NCI-H1417 treated with DMSO at 0.1 percent for 48 hours (cell line): Measurements from ENCODE around the gene NXPE4.
"Not testable (repeated sequence)": the region's sequence is repeated elsewhere in the genome, so short reads cannot be mapped to it uniquely, and the experiment has no call there.

Source experiments
- DNase-seq: peaks from one replicate; lab custom pipeline; 2025; lab: John Stamatoyannopoulos, UW

Gene NXPE4

DNA sequence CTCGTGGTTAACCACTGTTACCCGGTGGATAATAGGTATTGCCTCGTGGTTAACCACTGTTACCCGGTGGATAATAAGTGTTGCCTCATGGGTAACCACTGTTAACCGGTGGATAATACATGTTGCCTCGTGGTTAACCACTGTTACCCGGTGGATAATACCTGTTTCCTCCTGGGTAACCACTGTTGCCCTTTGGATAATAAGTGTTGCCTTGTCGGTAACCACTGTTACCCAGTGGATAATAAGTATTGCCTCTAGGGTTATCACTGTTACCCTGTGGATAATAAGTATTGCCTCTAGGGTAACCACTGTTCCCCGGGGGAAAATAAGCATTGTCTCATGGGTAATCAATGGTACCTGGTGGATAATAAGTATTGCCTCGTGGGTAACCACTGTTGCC is 15.0 kb upstream of the NXPE4 start:
- DNase-seq, result no peak

GRCh38 chr11:114609429-114609828 is 13.8 kb upstream of the NXPE4 start:
- DNase-seq, result no peak

GRCh38 chr11:114608605-114609004 is 13.0 kb upstream of the NXPE4 start:
- not testable (repeated sequence) for DNase-seq

GRCh38 chr11:114607753-114608459 is 12.3 kb upstream of the NXPE4 start:
- DNase-seq, result no peak

GRCh38 chr11:114606802-114607075 is 11.2 kb upstream of the NXPE4 start:
- not testable (repeated sequence) for DNase-seq

GRCh38 chr11:114606003-114606801 is 10.6 kb upstream of the NXPE4 start:
- DNase-seq, result no peak

DNA sequence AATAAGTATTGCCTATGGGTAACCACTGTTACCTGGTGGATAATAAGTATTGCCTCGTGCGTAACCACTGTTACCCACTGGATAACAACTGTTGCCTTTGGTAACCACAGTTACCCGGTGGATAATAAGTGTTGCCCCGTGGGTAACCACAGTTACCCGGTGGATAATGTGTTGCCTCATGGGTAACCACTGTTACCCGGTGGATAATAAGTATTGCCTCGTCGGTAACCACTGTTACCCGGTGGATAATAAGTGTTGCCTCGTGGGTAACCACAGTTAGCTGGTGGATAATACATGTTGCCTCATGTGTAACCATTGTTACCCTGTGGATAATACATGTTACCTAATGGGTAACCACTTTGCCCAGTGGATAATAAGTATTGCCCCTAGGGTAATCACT is 9.8 kb upstream of the NXPE4 start:
- DNase-seq, result no peak

- no peak for DNase-seq
Measured at GRCh38 chr11:114604886-114605285, 9.3 kb upstream of the NXPE4 start.

DNA sequence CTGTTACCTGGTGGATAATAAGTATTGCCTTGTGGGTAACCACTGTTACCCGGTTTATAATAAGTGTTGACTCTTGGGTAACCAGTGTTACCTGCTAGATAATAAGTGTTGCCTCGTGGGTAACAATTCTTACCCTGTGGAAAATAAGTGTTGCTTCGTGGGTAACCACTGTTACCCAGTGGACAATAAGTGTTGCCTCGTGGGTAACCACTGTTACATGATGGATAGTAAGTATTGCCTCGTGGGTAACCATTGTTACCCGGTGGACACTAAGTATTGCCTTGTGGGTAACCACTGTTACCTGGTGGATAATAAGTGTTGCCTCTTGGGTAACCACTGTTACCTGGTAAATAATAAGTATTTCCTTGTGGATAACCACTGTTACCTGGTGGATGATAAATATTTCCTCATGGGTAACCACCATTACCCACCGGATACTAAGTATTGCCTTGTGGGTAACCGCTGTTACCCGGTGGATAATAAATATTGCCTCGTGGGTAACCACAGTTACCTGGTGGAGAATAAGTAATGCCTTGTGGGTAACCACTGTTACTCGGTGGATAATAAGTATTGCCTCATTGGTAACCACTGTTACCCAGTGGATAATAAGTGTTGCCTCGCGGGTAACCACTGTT is 8.7 kb upstream of the NXPE4 start:
- DNase-seq, result no peak

DNA sequence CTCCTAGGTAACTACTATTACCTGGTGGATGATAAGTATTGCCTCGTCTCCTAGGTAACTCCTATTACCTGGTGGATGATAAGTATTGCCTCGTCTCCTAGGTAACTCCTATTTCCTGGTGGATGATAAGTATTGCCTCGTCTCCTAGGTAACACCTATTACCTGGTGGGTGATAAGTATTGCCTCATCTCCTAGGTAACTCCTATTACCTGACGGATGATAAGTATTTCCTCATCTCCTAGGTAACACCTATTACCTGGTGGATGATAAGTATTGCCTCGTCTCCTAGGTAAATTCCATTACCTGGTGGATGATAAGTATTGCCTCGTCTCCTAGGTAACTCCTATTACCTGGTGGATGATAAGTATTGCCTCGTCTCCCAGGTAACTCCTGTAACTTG is 7.6 kb upstream of the NXPE4 start:
- not testable (repeated sequence) for DNase-seq

GRCh38 chr11:114598461-114598860 is 2.9 kb upstream of the NXPE4 start:
- DNase-seq, result no peak

GRCh38 chr11:114596175-114596919 is 761 bp upstream of the NXPE4 start:
- DNase-seq, result no peak

DNA sequence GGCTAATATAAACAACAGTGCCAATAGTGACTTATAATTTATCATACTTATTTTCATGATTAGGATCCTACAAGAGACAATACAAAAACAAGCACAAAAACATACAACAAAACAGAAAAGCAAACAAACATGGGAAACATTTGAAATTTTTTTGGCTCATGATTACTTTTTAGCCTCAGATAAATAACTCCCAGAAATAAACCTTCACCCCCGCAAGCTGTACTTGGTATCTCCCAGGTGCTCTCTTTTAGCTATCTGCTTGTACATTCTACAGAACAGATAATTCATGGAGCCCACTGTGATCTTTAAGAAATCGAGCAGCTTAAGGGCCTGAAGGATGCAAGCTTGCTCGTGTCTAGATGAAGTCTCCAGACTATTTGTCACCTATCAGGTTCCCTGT is 883 bp downstream of the NXPE4 start:
- no peak for DNase-seq

- no peak for DNase-seq
Measured at GRCh38 chr11:114587398-114587953, 8.1 kb downstream of the NXPE4 start.

GRCh38 chr11:114586797-114587196 is 8.8 kb downstream of the NXPE4 start:
- no peak for DNase-seq

DNA sequence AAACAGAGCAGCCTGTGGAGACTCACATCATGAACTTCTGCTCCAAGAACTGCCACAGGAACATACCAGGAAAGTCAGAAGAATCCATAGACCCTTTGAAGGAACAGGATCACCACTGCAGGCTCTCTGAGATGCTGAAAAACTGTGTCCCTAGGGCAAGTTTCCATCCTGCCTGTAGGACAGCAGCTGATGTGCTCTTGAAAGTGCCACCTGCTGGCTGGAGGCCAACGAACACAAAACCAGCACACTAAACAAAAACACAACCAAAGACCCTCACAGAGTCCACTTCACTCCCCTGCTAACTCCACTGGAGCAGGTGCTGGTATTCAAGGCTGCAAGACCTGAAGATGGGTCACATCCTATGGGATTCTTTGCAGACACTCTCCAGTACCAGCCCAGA is 23.9 kb downstream of the NXPE4 start:
- no peak for DNase-seq

GRCh38 chr11:114569801-114570200 is 25.8 kb downstream of the NXPE4 start:
- no peak for DNase-seq

GRCh38 chr11:114566276-114566675 is 29.3 kb downstream of the NXPE4 start:
- no peak for DNase-seq

GRCh38 chr11:114564831-114565230 is 30.8 kb downstream of the NXPE4 start:
- no peak for DNase-seq

DNA sequence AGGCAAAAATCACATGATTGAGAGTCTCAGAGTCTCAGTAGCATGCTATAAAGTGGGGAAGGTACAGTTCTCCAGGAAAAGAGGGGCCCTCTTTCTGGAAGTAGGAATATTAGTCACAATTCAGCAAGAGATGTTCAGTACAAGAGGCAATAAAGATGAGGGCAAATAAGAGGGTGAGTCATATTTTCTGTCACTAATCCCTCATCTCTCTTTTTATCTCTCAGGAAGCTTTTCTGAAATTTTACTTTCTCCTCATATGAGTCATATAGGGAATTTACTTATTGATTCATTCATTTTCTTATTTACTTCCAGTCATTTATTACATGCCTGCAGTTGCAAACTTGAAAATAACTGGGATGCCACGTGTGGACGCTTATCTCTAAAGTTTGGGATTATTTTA is 32.5 kb downstream of the NXPE4 start:
- DNase-seq, result no peak

- no peak for DNase-seq
Measured at GRCh38 chr11:114562166-114562916, 33.2 kb downstream of the NXPE4 start.
